OCI-LY7 (cell line): ENCODE data around the gene TBX15. TPM values are rescaled to one million over a fixed set of nuclear protein-coding genes. Genes with fewer than 3 reads are reported as not detected.

ENCODE experiments used
- BruUV-seq: library from RNA; stranded (reverse); fragments of 400-500 nt; replicated peaks from 2 replicates; lab custom pipeline; 2021; lab: Mats Ljungman, UMichigan
- CTCF ChIA-PET: fragments of 300-600 bp; sonication (Branson Sonifier 250); formaldehyde crosslinking; loops from one replicate; lab custom pipeline; 2022; ENCODE audit warnings: antibody characterized with exemption; ENCODE audit not compliant: unreplicated experiment; lab: Charles Lee
- POLR2A ChIA-PET: fragments of 300-600 bp; sonication (Branson Sonifier 250); formaldehyde crosslinking; loops from one replicate; lab custom pipeline; 2022; ENCODE audit warnings: antibody characterized with exemption; lab: Charles Lee
- DNase-seq: peaks from one replicate; pipeline ENCODE4 v3.0.0-alpha.2; 2015; ENCODE audit warnings: low spot score
- H2AFZ ChIP-seq: fragments of 200-600 bp; sonication (generic), shearing (Covaris generic); 2 replicates; pipeline ENCODE4 v1.6.1; 2014; ENCODE audit warnings: mild to moderate bottlenecking, antibody characterized with exemption, low read length, moderate library complexity
- H3K27ac ChIP-seq: fragments of 200-600 bp; sonication (generic); 2 replicates; pipeline ENCODE4 v1.5.1; 2014; ENCODE audit warnings: mixed run types, low read depth, mild to moderate bottlenecking, moderate library complexity, low read length, inconsistent platforms; ENCODE audit not compliant: poor library complexity, severe bottlenecking
- H3K36me3 ChIP-seq: fragments of 200-600 bp; sonication (generic); 2 replicates; pipeline ENCODE4 v1.6.1; 2014; ENCODE audit warnings: mild to moderate bottlenecking, antibody characterized with exemption, low read length, moderate library complexity, mixed read lengths; ENCODE audit not compliant: insufficient read depth
- H3K4me1 ChIP-seq: fragments of 200-600 bp; sonication (generic); 2 replicates; pipeline ENCODE4 v1.5.1; 2014; ENCODE audit warnings: mild to moderate bottlenecking, low read length; ENCODE audit not compliant: insufficient read depth, poor library complexity, severe bottlenecking
- H3K4me2 ChIP-seq: fragments of 200-600 bp; sonication (generic); 2 replicates; pipeline ENCODE4 v1.6.1; 2014; ENCODE audit warnings: mild to moderate bottlenecking, low read length
- H3K4me3 ChIP-seq: fragments of 200-600 bp; sonication (generic); 2 replicates; pipeline ENCODE4 v1.5.1; 2014; ENCODE audit warnings: mild to moderate bottlenecking, low read depth, low read length; ENCODE audit not compliant: poor library complexity, severe bottlenecking
- H3K79me2 ChIP-seq: fragments of 200-600 bp; sonication (generic); 2 replicates; pipeline ENCODE4 v1.6.1; 2016; ENCODE audit warnings: low read depth, mild to moderate bottlenecking, low read length, moderate library complexity, mixed read lengths; ENCODE audit not compliant: insufficient read depth
- H3K9me2 ChIP-seq: fragments of 200-600 bp; sonication (generic); 2 replicates; pipeline ENCODE4 v1.6.1; 2016; ENCODE audit warnings: mild to moderate bottlenecking, low read length, mixed read lengths; ENCODE audit not compliant: insufficient read depth
- H3K9me3 ChIP-seq: fragments of 200-600 bp; sonication (generic); 2 replicates; pipeline ENCODE4 v1.6.1; 2014; ENCODE audit warnings: mild to moderate bottlenecking, mixed run types, low read length, mixed read lengths
- H4K20me1 ChIP-seq: fragments of 200-600 bp; sonication (generic); 2 replicates; pipeline ENCODE4 v1.6.1; 2014; ENCODE audit warnings: mild to moderate bottlenecking, antibody characterized with exemption, low read length, moderate library complexity, mixed read lengths; ENCODE audit not compliant: insufficient read depth
- CTCF ChIP-seq: fragments of 200-600 bp; sonication (generic); conservative IDR thresholded peaks from 2 replicates; pipeline ENCODE4 v1.5.1; 2014; ENCODE audit warnings: mild to moderate bottlenecking, antibody characterized with exemption, low read length, moderate library complexity, mixed read lengths
- EZH2phosphoT487 ChIP-seq: fragments of 200-600 bp; sonication (generic); IDR thresholded peaks from 2 replicates; pipeline ENCODE4 v1.6.1; 2018; ENCODE audit warnings: low read depth, borderline replicate concordance, mild to moderate bottlenecking, mixed run types, antibody characterized with exemption, low read length, moderate library complexity, mixed read lengths
- intact Hi-C: fragments of 100-400 bp; cut with micrococcal nuclease; formaldehyde crosslinking; loops from one replicate; pipeline ENCODE4 v1.10.0; 2022; ENCODE audit not compliant: unreplicated experiment
- total RNA-seq, 2 experiments: library from RNA; depleted of rRNA in 1 of 2; stranded (reverse); fragments of >200 nt in 1 of 2; shearing (Covaris generic) in 1 of 2; gene quantifications; 2 replicates each; pipeline ENCODE4 v1.2.3, GENCODE V29; 2014 to 2022

Gene TBX15
- total RNA-seq, 2 experiments from 2014 or later = 0.22 TPM; not detected in 1

GRCh38 chr1:118963456-118964430, 24.4 kb downstream of the TBX15 start:
- no peak for TF ChIP-seq EZH2phosphoT487
- no peak for TF ChIP-seq CTCF
- Histone ChIP-seq H3K36me3 (no peaks in the 10 kb centered on the region; the same call in 1 of the 2 replicates), H3K4me3 (no peak overlapping the region), H3K4me1 (peaks cover 31% of the 10 kb centered on the region), H3K9me2 (no peaks in the 10 kb centered on the region), H3K4me2 (no peak overlapping the region), H3K27ac (no peak overlapping the region), H4K20me1 (no peaks in the 10 kb centered on the region), H3K79me2 (no peaks in the 10 kb centered on the region), H3K9me3 (no peaks in the 10 kb centered on the region), H2AFZ (no peak overlapping the region)
- no TSS peak for BruUV-seq
- ChIA-PET CTCF (no interaction called here), POLR2A (no interaction called here)
- no peak for DNase-seq
- intact Hi-C loops = no loop called here

DNA sequence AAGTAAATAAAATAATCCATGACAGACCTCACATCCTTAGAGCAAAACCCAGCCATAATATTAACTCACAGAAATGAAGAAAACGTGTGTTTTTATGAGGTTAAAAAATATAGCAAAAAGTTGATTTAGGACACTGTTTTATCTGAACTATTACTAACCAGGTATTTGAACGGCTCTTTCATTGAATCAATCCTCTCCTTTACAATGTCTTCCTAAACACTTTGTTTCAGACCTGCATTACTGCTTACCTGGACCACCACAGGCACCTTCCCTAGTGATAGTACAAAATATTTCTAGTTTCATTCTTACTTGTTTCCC, 25.0 kb downstream of the TBX15 start:
- POLR2A ChIA-PET = no interaction called here
- H3K27ac ChIP-seq = no peak overlapping the region
- no peak overlapping the region for H3K4me3 ChIP-seq
- no peak for DNase-seq
- H3K36me3 ChIP-seq = no peaks in the 10 kb centered on the region; the same call in 1 of the 2 replicates
- H4K20me1 ChIP-seq = no peaks in the 10 kb centered on the region
- no peak overlapping the region for H3K4me2 ChIP-seq
- intact Hi-C loops = no loop called here
- CTCF ChIA-PET = no interaction called here
- peaks cover 37% of the 10 kb centered on the region for H3K4me1 ChIP-seq
- no peaks in the 10 kb centered on the region for H3K9me2 ChIP-seq
- no peaks in the 10 kb centered on the region for H3K79me2 ChIP-seq
- H3K9me3 ChIP-seq = no peaks in the 10 kb centered on the region
- H2AFZ ChIP-seq = no peak overlapping the region
- no TSS peak for BruUV-seq
- TF ChIP-seq CTCF (no peak), EZH2phosphoT487 (no peak)

DNA sequence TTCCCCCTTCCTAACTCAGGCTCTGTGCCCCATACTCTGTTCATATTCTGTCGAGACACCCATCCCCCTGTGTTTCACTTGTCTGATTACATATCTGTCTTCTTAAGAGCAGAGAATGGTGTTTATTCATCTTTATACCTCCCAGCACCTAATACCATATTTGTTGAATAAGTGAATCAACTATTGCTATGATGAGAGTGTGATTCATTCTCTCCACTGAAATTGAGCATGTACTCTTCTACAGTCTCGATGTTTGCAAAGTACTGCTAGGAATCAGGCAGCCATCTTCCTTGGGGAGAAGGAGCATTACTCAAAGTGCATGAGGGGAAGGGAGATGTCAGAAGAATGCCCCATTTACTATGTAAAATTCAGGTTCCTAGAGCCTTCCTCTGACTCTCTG, 27.0 kb downstream of the TBX15 start:
- Histone ChIP-seq H3K4me1 (peaks cover 39% of the 10 kb centered on the region), H3K27ac (peak overlapping the region; percentile 92), H4K20me1 (no peaks in the 10 kb centered on the region), H3K36me3 (no peaks in the 10 kb centered on the region; the same call in 1 of the 2 replicates), H3K4me2 (peak overlapping the region; percentile 81), H3K9me3 (no peaks in the 10 kb centered on the region), H3K4me3 (no peak overlapping the region), H3K9me2 (no peaks in the 10 kb centered on the region), H3K79me2 (no peaks in the 10 kb centered on the region), H2AFZ (no peak overlapping the region)
- ChIA-PET CTCF (no interaction called here), POLR2A (no interaction called here)
- no TSS peak for BruUV-seq
- intact Hi-C loops = no loop called here
- no peak for TF ChIP-seq CTCF
- TF ChIP-seq EZH2phosphoT487 = no peak
- no peak for DNase-seq
